HEK293 (cell line): ENCODE measurements around the gene VPS18.

ENCODE experiments used
- CTCF ChIA-PET: fragments of 350-600 bp; formaldehyde crosslinking; extraction: SDS; loops from one replicate; lab custom pipeline; 2021; ENCODE audit warnings: antibody characterized with exemption; lab: Yijun Ruan, JAX
- POLR2A ChIA-PET: fragments of 300-600 bp; formaldehyde crosslinking; extraction: SDS; loops from one replicate; lab custom pipeline; 2020; ENCODE audit warnings: antibody characterized with exemption, inconsistent platforms; lab: Yijun Ruan, JAX
- H3K27ac ChIP-seq: fragments of 200-500 bp; sonication (Bioruptor generic); 2 replicates; pipeline ENCODE4 v1.5.1; 2014; ENCODE audit warnings: low read depth, low read length, control low read depth, inconsistent platforms; ENCODE audit errors: extremely low read depth
- H3K36me3 ChIP-seq, 2 experiments: fragments of 200-500 bp in 1 of 2; sonication (Bioruptor generic) in 1 of 2; 1 replicate in 1 of 2; 2 replicates in 1 of 2; pipeline ENCODE4 v1.5.1; 2014 to 2017; ENCODE audit warnings: inconsistent platforms in 2 of 2, low read length in 2 of 2; ENCODE audit not compliant: control insufficient read depth in 2 of 2, insufficient read depth in 1 of 2
- H3K4me1 ChIP-seq: fragments of 200-500 bp; sonication (Bioruptor generic); 2 replicates; pipeline ENCODE4 v1.5.1; 2014; ENCODE audit warnings: mild to moderate bottlenecking, low read length, inconsistent platforms; ENCODE audit not compliant: control insufficient read depth, insufficient read depth
- H3K4me3 ChIP-seq: 2 replicates; pipeline ENCODE4 v1.5.1; 2011; ENCODE audit warnings: low read depth, mild to moderate bottlenecking, control low read depth, low read length, moderate library complexity
- H3K9me3 ChIP-seq: fragments of 200-500 bp; sonication (Bioruptor generic); 2 replicates; pipeline ENCODE4 v1.5.1; 2014; ENCODE audit warnings: low read depth, low read length, inconsistent platforms; ENCODE audit not compliant: control insufficient read depth, insufficient read depth
- ELK4 ChIP-seq: IDR thresholded peaks from 2 replicates; pipeline ENCODE4 v1.6.1; 2011; ENCODE audit warnings: mild to moderate bottlenecking, low read depth, low read length, borderline replicate concordance
- PRDM4 ChIP-seq: fragments of 450-650 bp; formaldehyde crosslinking; IDR thresholded peaks from 2 replicates; pipeline ENCODE4 v1.5.1; 2017; ENCODE audit warnings: missing biosample characterization, missing genetic modification characterization
- SCRT1 ChIP-seq: fragments of 450-650 bp; formaldehyde crosslinking; IDR thresholded peaks from 2 replicates; pipeline ENCODE4 v1.5.1; 2016; ENCODE audit warnings: missing biosample characterization, missing genetic modification characterization, borderline replicate concordance
- SETDB1 ChIP-seq: IDR thresholded peaks from one replicate; pipeline ENCODE4 v1.6.1; 2017; ENCODE audit warnings: mild to moderate bottlenecking, low read length, moderate library complexity, mixed read lengths; ENCODE audit not compliant: insufficient read length
- ZBTB48 ChIP-seq: fragments of 450-650 bp; formaldehyde crosslinking; IDR thresholded peaks from 2 replicates; pipeline ENCODE4 v1.5.1; 2016; ENCODE audit warnings: missing biosample characterization, missing genetic modification characterization
- ZNF10 ChIP-seq: fragments of 450-650 bp; formaldehyde crosslinking; IDR thresholded peaks from 2 replicates; pipeline ENCODE4 v1.5.1; 2017; ENCODE audit warnings: missing biosample characterization, missing genetic modification characterization
- ZNF132 ChIP-seq: fragments of 450-650 bp; formaldehyde crosslinking; IDR thresholded peaks from 2 replicates; pipeline ENCODE4 v1.5.1; 2017; ENCODE audit warnings: missing biosample characterization, missing genetic modification characterization, borderline replicate concordance
- ZNF133 ChIP-seq: fragments of 450-650 bp; formaldehyde crosslinking; IDR thresholded peaks from 2 replicates; pipeline ENCODE4 v1.5.1; 2016; ENCODE audit warnings: missing biosample characterization, missing genetic modification characterization
- ZNF146 ChIP-seq: fragments of 450-650 bp; formaldehyde crosslinking; IDR thresholded peaks from 2 replicates; pipeline ENCODE4 v1.5.1; 2016; ENCODE audit warnings: missing biosample characterization, missing genetic modification characterization
- ZNF214 ChIP-seq: fragments of 450-650 bp; formaldehyde crosslinking; IDR thresholded peaks from 2 replicates; pipeline ENCODE4 v1.5.1; 2017; ENCODE audit warnings: missing biosample characterization, mild to moderate bottlenecking, missing genetic modification characterization, borderline replicate concordance
- ZNF239 ChIP-seq: fragments of 450-650 bp; formaldehyde crosslinking; IDR thresholded peaks from 2 replicates; pipeline ENCODE4 v1.5.1; 2016; ENCODE audit warnings: missing biosample characterization, missing genetic modification characterization
- ZNF529 ChIP-seq: fragments of 450-650 bp; formaldehyde crosslinking; IDR thresholded peaks from 2 replicates; pipeline ENCODE4 v1.5.1; 2017; ENCODE audit warnings: missing genetic modification characterization, missing biosample characterization; ENCODE audit not compliant: insufficient replicate concordance
- ZNF530 ChIP-seq: fragments of 450-650 bp; formaldehyde crosslinking; IDR thresholded peaks from 2 replicates; pipeline ENCODE4 v1.5.1; 2016; ENCODE audit warnings: low read depth, missing biosample characterization, missing genetic modification characterization
- ZNF558 ChIP-seq: fragments of 450-650 bp; formaldehyde crosslinking; IDR thresholded peaks from 2 replicates; pipeline ENCODE4 v1.5.1; 2016; ENCODE audit warnings: missing biosample characterization, missing genetic modification characterization
- ZNF571 ChIP-seq: fragments of 450-650 bp; formaldehyde crosslinking; IDR thresholded peaks from 2 replicates; pipeline ENCODE4 v1.5.0; 2017; ENCODE audit warnings: missing biosample characterization, missing genetic modification characterization
- ZNF76 ChIP-seq: fragments of 450-650 bp; formaldehyde crosslinking; IDR thresholded peaks from 2 replicates; pipeline ENCODE4; 2016; ENCODE audit warnings: low read depth, missing biosample characterization, missing genetic modification characterization, borderline replicate concordance
- ZNF777 ChIP-seq: fragments of 450-650 bp; formaldehyde crosslinking; IDR thresholded peaks from 2 replicates; pipeline ENCODE4 v1.5.1; 2017; ENCODE audit warnings: missing biosample characterization, missing genetic modification characterization, borderline replicate concordance
- ZNF830 ChIP-seq: fragments of 450-650 bp; IDR thresholded peaks from 2 replicates; pipeline ENCODE4 v1.5.0; 2018; ENCODE audit warnings: missing biosample characterization, missing genetic modification characterization, low read depth, mild to moderate bottlenecking, moderate library complexity
- ZNF837 ChIP-seq: fragments of 450-650 bp; formaldehyde crosslinking; IDR thresholded peaks from 2 replicates; pipeline ENCODE4 v1.5.1; 2016; ENCODE audit warnings: missing biosample characterization, missing genetic modification characterization
- ZSCAN5A ChIP-seq: fragments of 450-650 bp; formaldehyde crosslinking; IDR thresholded peaks from 2 replicates; pipeline ENCODE4 v1.5.1; 2016; ENCODE audit warnings: missing biosample characterization, missing genetic modification characterization

VPS18 gene

GRCh38 chr15:40911141-40911540, 16.9 kb downstream of the VPS18 start (continued):
- TF ChIP-seq ZNF558 (tag by site-specific recombination): no peak
- TF ChIP-seq SETDB1: no peak
- no peak for TF ChIP-seq ZNF239 (tag by site-specific recombination)
- no peak for TF ChIP-seq ZNF830 (tag by site-specific recombination)

GRCh38 chr15:40911693-40912092, 17.4 kb downstream of the VPS18 start:
- Histone ChIP-seq H3K27ac (no peak overlapping the region), H3K4me3 (no peak overlapping the region), H3K36me3 (no peaks in the 10 kb centered on the region), H3K4me1 (peaks cover 2% of the 10 kb centered on the region; the same call in 1 of the 2 replicates), H3K9me3 (no peaks in the 10 kb centered on the region)
- CTCF ChIA-PET: interaction anchor here (0.6 to 1.2 kb wide), 4 partner anchors 9 to 54 kb away, joined by 3 read pairs; partner anchors contain the start of gene DLL4
- POLR2A ChIA-PET: no interaction called here
- TF ChIP-seq ZNF10 (tag by site-specific recombination): no peak
- no peak for TF ChIP-seq ZNF529 (tag by site-specific recombination)
- no peak for TF ChIP-seq ZNF530 (tag by site-specific recombination)
- TF ChIP-seq ZNF571 (tag by site-specific recombination): no peak
- no peak for TF ChIP-seq ZNF146 (tag by site-specific recombination)
- no peak for TF ChIP-seq ZNF777
- TF ChIP-seq ZNF132 (tag by site-specific recombination): no peak
- no peak for TF ChIP-seq ZNF76 (tag by site-specific recombination)
- no peak for TF ChIP-seq ZNF133 (tag by site-specific recombination)
- TF ChIP-seq ZSCAN5A (tag by site-specific recombination): no peak
- no peak for TF ChIP-seq ZNF837

- Histone ChIP-seq H3K4me1 (no peaks in the 10 kb centered on the region), H3K36me3 (no peaks in the 10 kb centered on the region), H3K27ac (no peak overlapping the region), H3K4me3 (no peak overlapping the region), H3K9me3 (no peaks in the 10 kb centered on the region)
- ChIA-PET CTCF (interaction anchor here (0.7 to 1.2 kb wide), 3 partner anchors 8 to 30 kb away, joined by 3 read pairs; no protein-coding TSS in a partner anchor), POLR2A (no interaction called here)
- TF ChIP-seq ELK4 (no peak), ZBTB48 (tag by site-specific recombination) (no peak), PRDM4 (tag by site-specific recombination) (no peak), SCRT1 (tag by site-specific recombination) (no peak), ZNF214 (tag by site-specific recombination) (no peak), ZNF529 (tag by site-specific recombination) (no peak)
Observed at GRCh38 chr15:40912478-40912877, 18.2 kb downstream of the VPS18 start.
